CD14-positive monocyte (primary cell): ENCODE results near the gene TACO1. TPM values are rescaled to one million over a fixed set of nuclear protein-coding genes. Genes with fewer than 3 reads are reported as not detected.

Source experiments
- DNase-seq, 3 donors: peaks; one replicate each; pipeline ENCODE4 v3.0.0-alpha.2; 2011 to 2022
- H2AFZ ChIP-seq: 2 replicates; pipeline ENCODE4 v1.6.0; 2012; ENCODE audit warnings: mild to moderate bottlenecking, low read depth, low read length, inconsistent platforms; ENCODE audit not compliant: insufficient read depth, poor library complexity, severe bottlenecking
- H3K27ac ChIP-seq, 2 donors: 1 replicate in 1 of 2; 2 replicates in 1 of 2; pipeline ENCODE4 v1.5.1; 2012 to 2013; ENCODE audit warnings: low read length in 2 of 2, control low read depth in 1 of 2, inconsistent platforms in 1 of 2, low read depth in 1 of 2, mild to moderate bottlenecking in 1 of 2
- H3K27me3 ChIP-seq, 2 donors: one replicate each; pipeline versions ENCODE4 v1.6.0 to v1.6.1; 2011 to 2013; ENCODE audit warnings: low read length in 2 of 2; ENCODE audit not compliant: control insufficient read depth in 2 of 2, insufficient read depth in 2 of 2
- H3K36me3 ChIP-seq, 2 donors: replicated peaks in 1 of 2; 1 replicate in 1 of 2; 2 replicates in 1 of 2; pipeline versions ENCODE4 v1.5.1 to v1.6.1; 2012 to 2013; ENCODE audit warnings: low read length in 2 of 2, control low read depth in 1 of 2, inconsistent platforms in 1 of 2, mild to moderate bottlenecking in 1 of 2; ENCODE audit not compliant: insufficient read depth in 2 of 2, control insufficient read depth in 1 of 2
- H3K4me1 ChIP-seq, 2 donors: 1 replicate in 1 of 2; 2 replicates in 1 of 2; pipeline versions ENCODE4 v1.5.1 to v1.6.1; 2012 to 2013; ENCODE audit warnings: low read length in 2 of 2, control low read depth in 1 of 2, inconsistent platforms in 1 of 2, mild to moderate bottlenecking in 1 of 2, moderate library complexity in 1 of 2; ENCODE audit not compliant: insufficient read depth in 2 of 2, control insufficient read depth in 1 of 2
- H3K4me2 ChIP-seq: replicated peaks from 2 replicates; pipeline ENCODE3; 2012; ENCODE audit warnings: low read length, moderate library complexity, mild to moderate bottlenecking; ENCODE audit not compliant: poor library complexity, severe bottlenecking; ENCODE audit errors: extremely low read depth
- H3K4me3 ChIP-seq, 3 experiments: fragments of 200-600 bp in 1 of 3; sonication (generic) in 1 of 3; replicated peaks in 1 of 3; 1 replicate in 2 of 3; 2 replicates in 1 of 3; pipeline ENCODE4 v1.5.1; 2011 to 2013; ENCODE audit warnings: low read length in 3 of 3, mild to moderate bottlenecking in 3 of 3, control low read depth in 2 of 3, low read depth in 2 of 3, inconsistent platforms in 1 of 3, moderate library complexity in 1 of 3
- H3K79me2 ChIP-seq: 2 replicates; pipeline ENCODE4 v1.6.0; 2012; ENCODE audit warnings: mild to moderate bottlenecking, control low read depth, inconsistent platforms, low read length, moderate library complexity; ENCODE audit not compliant: insufficient read depth
- H3K9ac ChIP-seq: 2 replicates; pipeline ENCODE4 v1.6.0; 2017; ENCODE audit warnings: low read length, mild to moderate bottlenecking; ENCODE audit not compliant: insufficient read depth, poor library complexity, severe bottlenecking
- H3K9me3 ChIP-seq, 2 donors: replicated peaks in 1 of 2; 1 replicate in 1 of 2; 2 replicates in 1 of 2; pipeline versions ENCODE4 v1.5.1 to v1.6.1; 2012 to 2013; ENCODE audit warnings: low read length in 2 of 2, control low read depth in 1 of 2; ENCODE audit not compliant: control insufficient read depth in 1 of 2, insufficient read depth in 1 of 2
- H4K20me1 ChIP-seq: 2 replicates; pipeline ENCODE4 v1.6.0; 2012; ENCODE audit warnings: mild to moderate bottlenecking, low read length, control low read depth, moderate library complexity; ENCODE audit not compliant: insufficient read depth
- H3K27ac Mint-ChIP-seq, 7 donors: one replicate each; pipeline ENCODE4 v1.8.0; 2020; ENCODE audit warnings: mild to moderate bottlenecking in 7 of 7, mixed read lengths in 7 of 7, moderate library complexity in 6 of 7, inconsistent platforms in 2 of 7
- H3K27me3 Mint-ChIP-seq, 3 donors: one replicate each; pipeline ENCODE4 v1.8.0; 2021 to 2022; ENCODE audit warnings: low read depth in 3 of 3, mild to moderate bottlenecking in 3 of 3, mixed read lengths in 3 of 3, moderate library complexity in 3 of 3, inconsistent platforms in 1 of 3
- H3K36me3 Mint-ChIP-seq, 2 donors: one replicate each; pipeline ENCODE4 v1.8.0; 2020; ENCODE audit warnings: mixed read lengths in 2 of 2, inconsistent platforms in 1 of 2, mild to moderate bottlenecking in 1 of 2
- H3K4me1 Mint-ChIP-seq: one replicate; pipeline ENCODE4 v1.8.0; 2020; ENCODE audit warnings: mild to moderate bottlenecking, mixed read lengths
- H3K4me3 Mint-ChIP-seq, 2 donors: one replicate each; pipeline ENCODE4 v1.8.0; 2020; ENCODE audit warnings: mild to moderate bottlenecking in 2 of 2, mixed read lengths in 2 of 2, moderate library complexity in 1 of 2
- H3K9me3 Mint-ChIP-seq, 7 donors: one replicate each; pipeline ENCODE4 v1.8.0; 2020 to 2022; ENCODE audit warnings: mixed read lengths in 7 of 7, mild to moderate bottlenecking in 6 of 7, moderate library complexity in 6 of 7, inconsistent platforms in 2 of 7
- CTCF ChIP-seq: fragments of 200-600 bp; IDR thresholded peaks from one replicate; pipeline ENCODE4 v1.8.0; 2022; ENCODE audit warnings: antibody characterized with exemption, mild to moderate bottlenecking
- WGBS: methylation state at CpG from one replicate; pipeline ENCODE4 v1.1.5; 2013; ENCODE audit warnings: missing lambda C conversion rate; ENCODE audit not compliant: insufficient coverage; 5-methylcytosine and 5-hydroxymethylcytosine counted together
- intact Hi-C, 2 donors: fragments of 100-400 bp; cut with micrococcal nuclease; formaldehyde crosslinking; loops; one replicate each; pipeline versions ENCODE4 v1.15.0 to v1.15.1; 2023
- polyA plus RNA-seq, 3 donors: library from polyadenylated mRNA; depleted of rRNA in 1 of 3; unstranded in 2 of 3; stranded (reverse) in 1 of 3; fragments of 300-500 nt in 2 of 3; fragments of >200 nt in 1 of 3; fragmentation: Illumina TruSeq in 2 of 3; gene quantifications; 1 replicate in 2 of 3; 2 replicates in 1 of 3; pipeline ENCODE4 v1.2.3, GENCODE V29; 2012 to 2021

Gene TACO1
- polyA plus RNA-seq, 3 donors: 4.1 to 12.5 (median 9.5) TPM

DNA sequence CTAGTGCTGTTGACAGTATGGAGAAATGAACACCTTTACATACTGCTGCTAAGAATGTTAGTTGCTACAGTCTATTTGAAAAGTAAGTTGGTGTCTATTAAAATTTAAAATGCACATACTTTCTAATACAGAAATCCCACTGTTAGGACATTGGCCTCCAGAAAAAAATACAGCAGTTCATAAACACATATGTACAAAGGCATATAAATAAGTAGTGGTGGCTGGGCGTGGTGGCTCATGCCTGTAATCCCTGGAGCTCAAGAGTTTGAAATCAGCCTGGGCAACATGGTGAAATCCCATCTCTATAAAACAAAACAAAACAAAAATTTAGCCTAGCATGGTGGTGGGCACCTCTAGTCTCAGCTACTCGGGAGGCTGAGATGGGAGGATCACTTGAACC is 37.4 kb upstream of the TACO1 start:
- no peak overlapping the region for H3K4me2 ChIP-seq
- Mint-ChIP-seq H3K27me3 (no peaks in the 10 kb centered on the region), H3K9me3 (no peaks in the 10 kb centered on the region), H3K36me3 (peaks cover 3 to 13% of the 10 kb centered on the region in 2 donors), H3K4me1 (peaks cover 2% of the 10 kb centered on the region), H3K27ac (no peak overlapping the region), H3K4me3 (no peak overlapping the region)
- H2AFZ ChIP-seq: no peak overlapping the region
- H3K9me3 ChIP-seq: no peaks in the 10 kb centered on the region
- intact Hi-C loops: no loop called here
- no peak for TF ChIP-seq CTCF
- no peak for DNase-seq
- no peak overlapping the region for H3K9ac ChIP-seq
- H3K27ac ChIP-seq: no peak overlapping the region
- no peaks in the 10 kb centered on the region for H3K4me1 ChIP-seq
- H4K20me1 ChIP-seq: peaks cover 93% of the 10 kb centered on the region
- peaks cover 92% of the 10 kb centered on the region for H3K79me2 ChIP-seq
- peaks cover 3 to 9% of the 10 kb centered on the region in 2 donors for H3K36me3 ChIP-seq
- WGBS: 100% methylated on average over 1 of the region's 2 CpGs
- no peak overlapping the region for H3K4me3 ChIP-seq
- no peaks in the 10 kb centered on the region for H3K27me3 ChIP-seq

- no peaks in the 10 kb centered on the region for H3K9me3 ChIP-seq
- no peak for DNase-seq
- Mint-ChIP-seq H3K36me3 (peaks cover 7 to 16% of the 10 kb centered on the region in 2 donors), H3K4me1 (peaks cover 2% of the 10 kb centered on the region), H3K27ac (peak overlapping the region in 3 of 7 donors; percentile 2 to 75 (median 59)), H3K27me3 (no peaks in the 10 kb centered on the region), H3K9me3 (peaks cover 0 to 2% (median 0%) of the 10 kb centered on the region in 7 donors), H3K4me3 (no peak overlapping the region)
- H3K27me3 ChIP-seq: no peaks in the 10 kb centered on the region
- H4K20me1 ChIP-seq: peaks cover 96% of the 10 kb centered on the region
- H3K79me2 ChIP-seq: peaks cover 94% of the 10 kb centered on the region
- no peak overlapping the region for H3K4me2 ChIP-seq
- no peak for TF ChIP-seq CTCF
- no peak overlapping the region for H3K9ac ChIP-seq
- H3K27ac ChIP-seq: no peak overlapping the region
- no CpG with 5 or more reads among the region's 5 CpGs for WGBS
- no peaks in the 10 kb centered on the region for H3K4me1 ChIP-seq
- intact Hi-C loops: no loop called here
- H3K36me3 ChIP-seq: peaks cover 3 to 21% of the 10 kb centered on the region in 2 donors
- no peak overlapping the region for H3K4me3 ChIP-seq
- H2AFZ ChIP-seq: no peak overlapping the region
Observed at GRCh38 chr17:63564562-63564961, 36.1 kb upstream of the TACO1 start.
